Transverse colon (tissue), 4 donors: ENCODE results near the gene BAIAP2L2. TPM values are rescaled to one million over a fixed set of nuclear protein-coding genes. Genes with fewer than 3 reads are reported as not detected.

Experiments used
- DNase-seq: peaks from one replicate; pipeline ENCODE4 v3.0.0-alpha.2; 2019
- H3K27ac ChIP-seq, 4 donors: fragments of 200-600 bp; sonication (generic); 2 replicates each; pipeline ENCODE4 v1.5.1; 2016 to 2018; ENCODE audit warnings: inconsistent platforms in 4 of 4
- H3K27me3 ChIP-seq: fragments of 200-600 bp; sonication (generic); 2 replicates; pipeline ENCODE4 v1.5.1; 2017; ENCODE audit warnings: inconsistent platforms
- H3K36me3 ChIP-seq, 4 donors: fragments of 200-600 bp; sonication (generic); 2 replicates each; pipeline ENCODE4 v1.5.1; 2017 to 2019; ENCODE audit warnings: inconsistent platforms in 4 of 4
- H3K4me1 ChIP-seq, 4 donors: fragments of 200-600 bp; sonication (generic); 2 replicates each; pipeline ENCODE4 v1.5.1; 2017 to 2020; ENCODE audit warnings: inconsistent platforms in 4 of 4
- H3K4me3 ChIP-seq, 4 donors: fragments of 200-600 bp; sonication (generic); 1 replicate in 1 of 4; 2 replicates in 3 of 4; pipeline versions ENCODE4 v1.5.1 to v1.6.1; 2017 to 2019; ENCODE audit warnings: inconsistent platforms in 4 of 4
- H3K9me3 ChIP-seq, 2 donors: fragments of 200-600 bp; sonication (generic); 2 replicates each; pipeline ENCODE4 v1.5.1; 2017 to 2019; ENCODE audit warnings: inconsistent platforms in 2 of 2
- CTCF ChIP-seq, 5 experiments: fragments of 200-600 bp in 3 of 5; fragments of 450-650 bp in 2 of 5; sonication (generic) in 3 of 5; IDR thresholded peaks; 1 replicate in 2 of 5; 2 replicates in 3 of 5; pipeline ENCODE4 v1.5.1; 2016 to 2017; ENCODE audit warnings: antibody characterized with exemption in 5 of 5, inconsistent platforms in 3 of 5, mild to moderate bottlenecking in 2 of 5, moderate library complexity in 1 of 5
- EP300 ChIP-seq: sonication (generic); formaldehyde crosslinking; IDR thresholded peaks from one replicate; pipeline ENCODE4 v1.6.1; 2017; ENCODE audit warnings: antibody characterized with exemption, low read depth
- POLR2A ChIP-seq: fragments of 450-650 bp; IDR thresholded peaks from one replicate; pipeline ENCODE4 v1.6.1; 2016; ENCODE audit warnings: antibody characterized with exemption, mild to moderate bottlenecking, moderate library complexity
- POLR2AphosphoS5 ChIP-seq, 3 donors: sonication (generic); formaldehyde crosslinking; IDR thresholded peaks; one replicate each; pipeline ENCODE4 v1.6.1; 2016; ENCODE audit warnings: antibody characterized with exemption in 3 of 3
- WGBS, 2 donors: methylation state at CpG; one replicate each; pipeline ENCODE4 v1.1.5; 2018; ENCODE audit warnings: low coverage in 1 of 2; 5-methylcytosine and 5-hydroxymethylcytosine counted together
- in situ Hi-C, 4 donors: fragments of 200-750 bp; cut with MboI; loops; one replicate each; pipeline versions ENCODE4 v1.15.0 to v1.15.1; 2017; ENCODE audit warnings: low sequenced_read_pairs in 3 of 4, low pct_ligation_motif_present in 1 of 4, low pct_unique_long_range_greater_than_20kb in 1 of 4
- intact Hi-C: fragments of 100-400 bp; cut with DNase I; formaldehyde crosslinking; loops from one replicate; pipeline ENCODE4 v1.15.1; 2023; ENCODE audit warnings: low total_unique reads
- total RNA-seq, 4 donors: library from RNA; depleted of rRNA; stranded (reverse); fragments of >200 nt; gene quantifications; one replicate each; pipeline ENCODE4 v1.1.0, GENCODE V29; 2016

The BAIAP2L2 gene
- total RNA-seq, 4 donors from 2014 or later = 106 to 337 (median 127) TPM

- H3K27ac ChIP-seq = no peak overlapping the region
- peaks cover 27% of the 10 kb centered on the region for H3K27me3 ChIP-seq
- WGBS, 2 donors = 76% methylated on average over 22 of the region's 22 CpGs; no CpG with 5 or more reads in 1 of the 2 donors
- TF ChIP-seq CTCF (IDR thresholded peaks at IDR 0.05) (no peak), POLR2A (no peak), EP300 (no peak), POLR2AphosphoS5 (IDR thresholded peaks at IDR 0.05) (no peak)
- peaks cover 0 to 13% (median 0%) of the 10 kb centered on the region in 4 donors for H3K36me3 ChIP-seq
- in situ Hi-C loops = no loop called here
- no peak overlapping the region for H3K4me3 ChIP-seq
- no peaks in the 10 kb centered on the region for H3K9me3 ChIP-seq
- peaks cover 4 to 22% (median 21%) of the 10 kb centered on the region in 4 donors for H3K4me1 ChIP-seq
- no peak for DNase-seq
- intact Hi-C loops = loop anchor here (1.0 kb wide), 1 partner anchor 28 kb away; no protein-coding TSS in a partner anchor
These were observed 32.2 kb downstream of the BAIAP2L2 start for GRCh38 chr22:38078046-38078840.

- 85% methylated on average over 14 of the region's 14 CpGs; no CpG with 5 or more reads in 1 of the 2 donors for WGBS, 2 donors
- Histone ChIP-seq H3K27ac (no peak overlapping the region), H3K4me3 (no peak overlapping the region), H3K9me3 (no peaks in the 10 kb centered on the region), H3K4me1 (peaks cover 4 to 20% (median 19%) of the 10 kb centered on the region in 4 donors), H3K27me3 (peaks cover 21% of the 10 kb centered on the region), H3K36me3 (peaks cover 0 to 14% (median 0%) of the 10 kb centered on the region in 4 donors)
- intact Hi-C loops = no loop called here
- no peak for DNase-seq
- TF ChIP-seq POLR2A (no peak), EP300 (no peak), POLR2AphosphoS5 (IDR thresholded peaks at IDR 0.05) (no peak), CTCF (IDR thresholded peaks at IDR 0.05) (no peak)
- in situ Hi-C loops = no loop called here
These were observed 32.9 kb downstream of the BAIAP2L2 start for GRCh38 chr22:38077595-38077994.

GRCh38 chr22:38077096-38077495 is 33.4 kb downstream of the BAIAP2L2 start:
- Histone ChIP-seq H3K27ac (no peak overlapping the region), H3K27me3 (peaks cover 16% of the 10 kb centered on the region), H3K4me3 (no peak overlapping the region), H3K4me1 (peaks cover 4 to 15% (median 14%) of the 10 kb centered on the region in 4 donors), H3K9me3 (no peaks in the 10 kb centered on the region), H3K36me3 (peaks cover 0 to 19% (median under 1%) of the 10 kb centered on the region in 4 donors)
- intact Hi-C loops (no loop called here), in situ Hi-C loops (no loop called here)
- WGBS, 2 donors = 79 to 83% methylated on average over 11 to 12 of the region's 12 CpGs
- no peak for DNase-seq
- TF ChIP-seq POLR2AphosphoS5 (IDR thresholded peaks at IDR 0.05) = no peak
- TF ChIP-seq EP300 = no peak
- no peak for TF ChIP-seq POLR2A
- TF ChIP-seq CTCF (IDR thresholded peaks at IDR 0.05) = no peak

GRCh38 chr22:38075961-38076360 is 34.5 kb downstream of the BAIAP2L2 start:
- Histone ChIP-seq H3K4me1 (peaks cover 4 to 5% (median 4%) of the 10 kb centered on the region in 4 donors), H3K36me3 (peaks cover 0 to 26% (median 4%) of the 10 kb centered on the region in 4 donors), H3K27me3 (peaks cover 6% of the 10 kb centered on the region), H3K9me3 (no peaks in the 10 kb centered on the region), H3K4me3 (no peak overlapping the region), H3K27ac (no peak overlapping the region)
- intact Hi-C loops (no loop called here), in situ Hi-C loops (no loop called here)
- no peak for DNase-seq
- TF ChIP-seq EP300 = no peak
- TF ChIP-seq CTCF (IDR thresholded peaks at IDR 0.05) = no peak
- no peak for TF ChIP-seq POLR2AphosphoS5 (IDR thresholded peaks at IDR 0.05)
- TF ChIP-seq POLR2A = no peak
- 87% methylated on average over 13 of the region's 13 CpGs; no CpG with 5 or more reads in 1 of the 2 donors for WGBS, 2 donors
